Osteocyte (in vitro differentiated cells): Measurements from ENCODE around the gene STON2. TPM values are rescaled to one million over a fixed set of nuclear protein-coding genes. Genes with fewer than 3 reads are reported as not detected.
A peak's percentile ranks its signal among the peaks of the same experiment; 100 is the strongest.

ENCODE experiments used
- DNase-seq: peaks from one replicate; pipeline ENCODE4 v3.0.0; 2021; ENCODE audit warnings: mixed read lengths; ENCODE audit not compliant: unreplicated experiment; ENCODE audit errors: extremely low spot score
- H3K27ac Mint-ChIP-seq: one replicate; pipeline ENCODE4 v1.8.0; 2021; ENCODE audit warnings: mild to moderate bottlenecking, mixed read lengths; ENCODE audit not compliant: unreplicated experiment
- H3K27me3 Mint-ChIP-seq: one replicate; pipeline ENCODE4 v1.8.0; 2021; ENCODE audit warnings: mixed read lengths; ENCODE audit not compliant: unreplicated experiment
- H3K36me3 Mint-ChIP-seq: one replicate; pipeline ENCODE4 v1.8.0; 2021; ENCODE audit warnings: mixed read lengths; ENCODE audit not compliant: unreplicated experiment
- H3K4me1 Mint-ChIP-seq: one replicate; pipeline ENCODE4 v1.8.0; 2021; ENCODE audit warnings: mixed read lengths; ENCODE audit not compliant: unreplicated experiment
- H3K4me3 Mint-ChIP-seq: one replicate; pipeline ENCODE4 v1.8.0; 2021; ENCODE audit warnings: mild to moderate bottlenecking, moderate library complexity, mixed read lengths; ENCODE audit not compliant: unreplicated experiment
- H3K9me3 Mint-ChIP-seq: one replicate; pipeline ENCODE4 v1.8.0; 2021; ENCODE audit warnings: mixed read lengths; ENCODE audit not compliant: unreplicated experiment
- total RNA-seq: library from RNA; stranded (reverse); gene quantifications from 2 replicates; pipeline ENCODE4 v1.2.1, GENCODE V29; 2021
- TF ChIP-seq, protein P1 (sequence below): fragments of 200-600 bp; sonication (generic); IDR thresholded peaks from 2 replicates; pipeline ENCODE4 v1.5.0; 2021; ENCODE audit warnings: antibody characterized with exemption, mild to moderate bottlenecking, moderate library complexity

Gene STON2
- total RNA-seq, 1 donor from 2014 or later = not detected

DNA sequence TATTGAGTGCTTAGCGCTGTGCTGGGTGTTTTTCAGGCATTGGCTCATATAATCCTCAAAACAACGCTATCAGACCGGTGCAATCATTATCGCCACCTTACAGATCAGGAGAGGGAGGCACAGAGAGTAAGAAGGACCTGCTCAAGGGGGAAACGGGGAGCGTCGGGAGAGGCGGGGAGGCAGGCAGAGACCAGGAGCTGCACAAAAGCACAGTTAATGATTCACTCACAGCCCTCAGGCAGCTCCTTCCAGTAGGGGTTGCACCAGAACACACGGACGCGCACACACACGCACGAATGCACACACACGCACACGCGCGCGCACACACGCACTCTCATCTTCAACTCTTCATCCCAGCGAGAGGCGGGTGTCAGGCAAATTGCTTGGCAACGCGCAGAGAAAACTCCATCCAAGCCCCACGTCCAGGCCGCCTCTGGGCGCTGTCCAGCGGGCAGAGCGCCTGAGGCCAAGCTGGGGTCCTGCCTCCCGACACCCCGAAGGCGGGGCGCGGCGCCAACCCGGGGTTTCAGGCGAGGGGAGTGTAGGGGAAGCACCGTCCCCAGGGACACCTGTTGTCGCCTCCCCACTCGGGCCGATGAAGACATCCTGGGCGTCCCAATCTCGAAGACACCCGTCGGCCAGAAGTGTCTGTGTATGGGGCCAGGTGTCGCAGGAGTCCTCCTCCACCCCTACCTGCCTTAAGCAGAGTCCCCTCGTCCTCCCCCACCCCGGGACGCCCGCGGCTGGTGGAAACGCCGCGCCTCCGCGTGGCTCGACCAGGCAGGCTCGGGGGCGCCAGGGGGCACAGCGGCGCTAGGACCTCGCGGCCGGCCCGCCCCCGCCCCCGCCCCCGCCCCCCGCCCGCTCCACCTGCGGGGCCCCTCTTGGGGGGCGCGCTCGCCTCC lies 35.5 kb upstream of the STON2 start:
- no peaks in the 10 kb centered on the region for H3K36me3 Mint-ChIP-seq
- no peak overlapping the region for H3K27ac Mint-ChIP-seq
- no peaks in the 10 kb centered on the region for H3K9me3 Mint-ChIP-seq
- TF ChIP-seq, protein P1, sequence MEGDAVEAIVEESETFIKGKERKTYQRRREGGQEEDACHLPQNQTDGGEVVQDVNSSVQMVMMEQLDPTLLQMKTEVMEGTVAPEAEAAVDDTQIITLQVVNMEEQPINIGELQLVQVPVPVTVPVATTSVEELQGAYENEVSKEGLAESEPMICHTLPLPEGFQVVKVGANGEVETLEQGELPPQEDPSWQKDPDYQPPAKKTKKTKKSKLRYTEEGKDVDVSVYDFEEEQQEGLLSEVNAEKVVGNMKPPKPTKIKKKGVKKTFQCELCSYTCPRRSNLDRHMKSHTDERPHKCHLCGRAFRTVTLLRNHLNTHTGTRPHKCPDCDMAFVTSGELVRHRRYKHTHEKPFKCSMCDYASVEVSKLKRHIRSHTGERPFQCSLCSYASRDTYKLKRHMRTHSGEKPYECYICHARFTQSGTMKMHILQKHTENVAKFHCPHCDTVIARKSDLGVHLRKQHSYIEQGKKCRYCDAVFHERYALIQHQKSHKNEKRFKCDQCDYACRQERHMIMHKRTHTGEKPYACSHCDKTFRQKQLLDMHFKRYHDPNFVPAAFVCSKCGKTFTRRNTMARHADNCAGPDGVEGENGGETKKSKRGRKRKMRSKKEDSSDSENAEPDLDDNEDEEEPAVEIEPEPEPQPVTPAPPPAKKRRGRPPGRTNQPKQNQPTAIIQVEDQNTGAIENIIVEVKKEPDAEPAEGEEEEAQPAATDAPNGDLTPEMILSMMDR = no peak
- H3K27me3 Mint-ChIP-seq = peaks cover 71% of the 10 kb centered on the region
- no peak for DNase-seq
- peak overlapping the region; percentile 70 for H3K4me3 Mint-ChIP-seq
- H3K4me1 Mint-ChIP-seq = peaks cover 11% of the 10 kb centered on the region

- TF ChIP-seq, protein P1 = no peak
- Mint-ChIP-seq H3K36me3 (no peaks in the 10 kb centered on the region), H3K27me3 (peaks cover 66% of the 10 kb centered on the region), H3K27ac (no peak overlapping the region), H3K4me3 (peak overlapping the region; percentile 70), H3K4me1 (peaks cover 11% of the 10 kb centered on the region), H3K9me3 (no peaks in the 10 kb centered on the region)
- no peak for DNase-seq
Measured at GRCh38 chr14:81435048-81435390, 34.9 kb upstream of the STON2 start.

GRCh38 chr14:81434230-81434629 lies 34.1 kb upstream of the STON2 start:
- TF ChIP-seq, protein P1 = no peak
- DNase-seq = no peak
- no peak overlapping the region for H3K27ac Mint-ChIP-seq
- H3K27me3 Mint-ChIP-seq = peaks cover 65% of the 10 kb centered on the region
- no peaks in the 10 kb centered on the region for H3K9me3 Mint-ChIP-seq
- H3K36me3 Mint-ChIP-seq = no peaks in the 10 kb centered on the region
- H3K4me1 Mint-ChIP-seq = peaks cover 11% of the 10 kb centered on the region
- no peak overlapping the region for H3K4me3 Mint-ChIP-seq

- Mint-ChIP-seq H3K9me3 (no peaks in the 10 kb centered on the region), H3K4me1 (peaks cover 11% of the 10 kb centered on the region), H3K36me3 (no peaks in the 10 kb centered on the region), H3K4me3 (no peak overlapping the region), H3K27ac (no peak overlapping the region), H3K27me3 (peaks cover 59% of the 10 kb centered on the region)
- TF ChIP-seq, protein P1 = no peak
- no peak for DNase-seq
Measured at GRCh38 chr14:81433378-81433777, 33.3 kb upstream of the STON2 start.

DNA sequence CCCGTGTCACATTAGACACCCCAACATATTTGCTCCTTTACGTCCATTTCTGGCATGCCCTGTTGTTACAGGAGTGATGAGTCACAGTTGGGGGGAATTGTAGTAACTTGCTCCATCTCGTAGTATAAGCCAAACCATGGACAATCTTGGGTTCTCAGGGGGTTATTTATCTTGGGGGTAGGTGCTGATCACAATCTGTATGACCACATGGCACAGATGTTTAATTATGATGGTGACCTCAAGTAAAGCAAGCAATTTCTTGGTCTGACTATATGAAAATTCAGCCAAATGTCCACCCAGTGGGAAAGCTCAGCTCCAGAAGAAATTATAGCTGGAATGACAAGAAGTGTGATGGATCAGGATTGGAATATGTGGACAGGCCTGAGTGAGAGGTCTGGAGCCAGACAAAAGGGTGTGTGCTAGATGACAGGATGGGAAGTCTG lies 32.1 kb upstream of the STON2 start:
- peaks cover 57% of the 10 kb centered on the region for H3K27me3 Mint-ChIP-seq
- no peaks in the 10 kb centered on the region for H3K9me3 Mint-ChIP-seq
- H3K36me3 Mint-ChIP-seq = no peaks in the 10 kb centered on the region
- H3K4me3 Mint-ChIP-seq = no peak overlapping the region
- no peak overlapping the region for H3K27ac Mint-ChIP-seq
- DNase-seq = no peak
- TF ChIP-seq, protein P1 = no peak
- H3K4me1 Mint-ChIP-seq = peaks cover 13% of the 10 kb centered on the region
